Effector memory CD8-positive, alpha-beta T cell (primary cell): ENCODE measurements around the gene FNDC11.
A peak's percentile ranks its signal among the peaks of the same experiment; 100 is the strongest.

Experiments
- ATAC-seq: fragments of 150-1000 bp; cut with Tn5 transposase; replicated peaks from 2 replicates; pipeline ENCODE4 v1.10.0; 2021; ENCODE audit warnings: mild to moderate bottlenecking, moderate library complexity
- DNase-seq, 3 experiments: peaks; one replicate each; pipeline ENCODE4 v3.0.0; 2021
- H3K27ac Mint-ChIP-seq, 2 donors: one replicate each; pipeline ENCODE4 v1.8.0; 2022; ENCODE audit warnings: mild to moderate bottlenecking in 2 of 2, mixed read lengths in 2 of 2, moderate library complexity in 2 of 2
- H3K27me3 Mint-ChIP-seq, 2 donors: one replicate each; pipeline ENCODE4 v1.8.0; 2022; ENCODE audit warnings: mixed read lengths in 2 of 2
- H3K36me3 Mint-ChIP-seq: one replicate; pipeline ENCODE4 v1.8.0; 2022; ENCODE audit warnings: mild to moderate bottlenecking, moderate library complexity, mixed read lengths; ENCODE audit not compliant: insufficient read depth
- H3K4me1 Mint-ChIP-seq, 2 donors: one replicate each; pipeline ENCODE4 v1.8.0; 2022; ENCODE audit warnings: low read depth in 2 of 2, mixed read lengths in 2 of 2
- H3K4me3 Mint-ChIP-seq, 2 donors: one replicate each; pipeline ENCODE4 v1.8.0; 2022; ENCODE audit warnings: mild to moderate bottlenecking in 2 of 2, mixed read lengths in 2 of 2, moderate library complexity in 2 of 2
- H3K9me3 Mint-ChIP-seq, 2 donors: one replicate each; pipeline ENCODE4 v1.8.0; 2022; ENCODE audit warnings: mixed read lengths in 2 of 2

The FNDC11 gene

GRCh38 chr20:63531686-63532448 lies 22.1 kb upstream of the FNDC11 start:
- Mint-ChIP-seq H3K27me3 (no peaks in the 10 kb centered on the region), H3K9me3 (no peaks in the 10 kb centered on the region), H3K36me3 (no peaks in the 10 kb centered on the region), H3K4me3 (no peak overlapping the region), H3K27ac (no peak overlapping the region), H3K4me1 (peaks cover 3 to 6% of the 10 kb centered on the region in 2 donors)
- DNase-seq: no peak
- ATAC-seq: no peak

- Mint-ChIP-seq H3K9me3 (no peaks in the 10 kb centered on the region), H3K27ac (peak overlapping the region in 1 of 2 donors; percentile 32), H3K4me3 (no peak overlapping the region), H3K27me3 (no peaks in the 10 kb centered on the region), H3K36me3 (no peaks in the 10 kb centered on the region), H3K4me1 (peaks cover 7 to 10% of the 10 kb centered on the region in 2 donors)
- ATAC-seq (no peak), DNase-seq (no peak)
Measured at GRCh38 chr20:63532449-63532971, 21.4 kb upstream of the FNDC11 start.

GRCh38 chr20:63533388-63533787 lies 20.6 kb upstream of the FNDC11 start:
- no peaks in the 10 kb centered on the region for H3K9me3 Mint-ChIP-seq
- H3K27me3 Mint-ChIP-seq: no peaks in the 10 kb centered on the region
- H3K4me1 Mint-ChIP-seq: peaks cover 10 to 19% of the 10 kb centered on the region in 2 donors
- H3K4me3 Mint-ChIP-seq: no peak overlapping the region
- no peak for DNase-seq
- no peaks in the 10 kb centered on the region for H3K36me3 Mint-ChIP-seq
- no peak for ATAC-seq
- peak overlapping the region in 1 of 2 donors; percentile 32 for H3K27ac Mint-ChIP-seq

- ATAC-seq (no peak), DNase-seq (no peak)
- no peaks in the 10 kb centered on the region for H3K9me3 Mint-ChIP-seq
- H3K4me3 Mint-ChIP-seq: no peak overlapping the region
- H3K27me3 Mint-ChIP-seq: no peaks in the 10 kb centered on the region
- no peak overlapping the region for H3K27ac Mint-ChIP-seq
- H3K4me1 Mint-ChIP-seq: peaks cover 10 to 15% of the 10 kb centered on the region in 2 donors
- no peaks in the 10 kb centered on the region for H3K36me3 Mint-ChIP-seq
Measured at GRCh38 chr20:63533871-63534393, 20.0 kb upstream of the FNDC11 start.

GRCh38 chr20:63534427-63534830 lies 19.5 kb upstream of the FNDC11 start:
- no peaks in the 10 kb centered on the region for H3K9me3 Mint-ChIP-seq
- ATAC-seq: no peak
- H3K36me3 Mint-ChIP-seq: no peaks in the 10 kb centered on the region
- no peak for DNase-seq
- no peaks in the 10 kb centered on the region for H3K27me3 Mint-ChIP-seq
- peaks cover 13 to 15% of the 10 kb centered on the region in 2 donors for H3K4me1 Mint-ChIP-seq
- no peak overlapping the region for H3K27ac Mint-ChIP-seq
- H3K4me3 Mint-ChIP-seq: no peak overlapping the region

- H3K4me1 Mint-ChIP-seq: peaks cover 13 to 15% of the 10 kb centered on the region in 2 donors
- no peaks in the 10 kb centered on the region for H3K9me3 Mint-ChIP-seq
- no peaks in the 10 kb centered on the region for H3K36me3 Mint-ChIP-seq
- H3K27ac Mint-ChIP-seq: no peak overlapping the region
- H3K27me3 Mint-ChIP-seq: no peaks in the 10 kb centered on the region
- H3K4me3 Mint-ChIP-seq: no peak overlapping the region
- ATAC-seq (no peak), DNase-seq (no peak)
Measured at GRCh38 chr20:63534831-63535651, 18.9 kb upstream of the FNDC11 start.

- Mint-ChIP-seq H3K27ac (no peak overlapping the region), H3K4me1 (peaks cover 13 to 15% of the 10 kb centered on the region in 2 donors), H3K9me3 (no peaks in the 10 kb centered on the region), H3K36me3 (no peaks in the 10 kb centered on the region), H3K27me3 (no peaks in the 10 kb centered on the region), H3K4me3 (peak overlapping the region in 1 of 2 donors; percentile 69)
- DNase-seq (no peak), ATAC-seq (no peak)
Measured at GRCh38 chr20:63536241-63536977, 17.6 kb upstream of the FNDC11 start.

GRCh38 chr20:63536997-63537524 lies 16.9 kb upstream of the FNDC11 start, which contains the start of gene PTK6:
Gene PTK6, minus strand, starts transcription at chr20:63537376. Its CDS starts 62 bp downstream, at chr20:63537314.
- no peaks in the 10 kb centered on the region for H3K9me3 Mint-ChIP-seq
- peak within 1 kb of the TSS; percentile 79 to 82 for H3K27ac Mint-ChIP-seq
- peaks cover 13 to 15% of the 10 kb centered on the region in 2 donors for H3K4me1 Mint-ChIP-seq
- H3K36me3 Mint-ChIP-seq: no peaks in the 10 kb centered on the region
- ATAC-seq: peak; percentile 0
- no peak for DNase-seq
- H3K4me3 Mint-ChIP-seq: peak within 1 kb of the TSS; percentile 69 to 75
- H3K27me3 Mint-ChIP-seq: no peaks in the 10 kb centered on the region

- H3K27me3 Mint-ChIP-seq: no peaks in the 10 kb centered on the region
- peaks cover 13 to 15% of the 10 kb centered on the region in 2 donors for H3K4me1 Mint-ChIP-seq
Measured at GRCh38 chr20:63537525-63538203, 16.3 kb upstream of the FNDC11 start.

GRCh38 chr20:63538204-63539091 lies 15.5 kb upstream of the FNDC11 start:
- ATAC-seq: peak; percentile 20
- Mint-ChIP-seq H3K27me3 (no peaks in the 10 kb centered on the region), H3K36me3 (no peaks in the 10 kb centered on the region), H3K4me3 (peak overlapping the region; percentile 69 to 75), H3K4me1 (peaks cover 13 to 15% of the 10 kb centered on the region in 2 donors), H3K9me3 (no peaks in the 10 kb centered on the region), H3K27ac (peak overlapping the region; percentile 79 to 82)
- DNase-seq: peak; percentile 39 to 45 (median 42)

More at GRCh38 chr20:63537525-63538203, 16.3 kb upstream of the FNDC11 start:
- H3K9me3 Mint-ChIP-seq: no peaks in the 10 kb centered on the region
- H3K27ac Mint-ChIP-seq: peak overlapping the region; percentile 79 to 82
- no peaks in the 10 kb centered on the region for H3K36me3 Mint-ChIP-seq
- peak; percentile 93 to 94 (median 93) for DNase-seq
- peak overlapping the region; percentile 69 to 75 for H3K4me3 Mint-ChIP-seq
- peak; percentile 88 for ATAC-seq

GRCh38 chr20:63539092-63539430 lies 14.9 kb upstream of the FNDC11 start:
- no peak for ATAC-seq
- peaks cover 13 to 15% of the 10 kb centered on the region in 2 donors for H3K4me1 Mint-ChIP-seq

More at GRCh38 chr20:63539092-63539430, 14.9 kb upstream of the FNDC11 start:
- no peak for DNase-seq
- no peaks in the 10 kb centered on the region for H3K27me3 Mint-ChIP-seq
- peak overlapping the region; percentile 59 to 73 for H3K27ac Mint-ChIP-seq
- H3K9me3 Mint-ChIP-seq: no peaks in the 10 kb centered on the region
- no peaks in the 10 kb centered on the region for H3K36me3 Mint-ChIP-seq
- peak overlapping the region in 1 of 2 donors; percentile 12 for H3K4me3 Mint-ChIP-seq
